ENCODE results near the gene WDR44. TPM values are rescaled to one million over a fixed set of nuclear protein-coding genes. Genes with fewer than 3 reads are reported as not detected.

Gene WDR44
- polyA plus RNA-seq, 6 donors from 2014 or later = 4.4 to 10.0 (median 6.5) TPM

- Mint-ChIP-seq H3K9me3 (no peaks in the 10 kb centered on the region), H3K36me3 (peaks cover 0 to 8% of the 10 kb centered on the region in 2 donors), H3K27ac (no peak overlapping the region), H3K4me1 (peaks cover 26 to 34% (median 31%) of the 10 kb centered on the region in 3 donors), H3K27me3 (no peaks in the 10 kb centered on the region), H3K4me3 (peak overlapping the region in 1 of 8 donors; percentile 96)
- no peak for DNase-seq
- ATAC-seq (ENCODE audit: low read depth in 2 of 2) = no peak
Measured at GRCh38 chrX:118349188-118349587, 3.3 kb downstream of the WDR44 start.

GRCh38 chrX:118350221-118350620 lies 4.3 kb downstream of the WDR44 start:
- peak overlapping the region in 3 of 8 donors; percentile 37 to 79 (median 39) for H3K4me3 Mint-ChIP-seq
- no peaks in the 10 kb centered on the region for H3K27me3 Mint-ChIP-seq
- ATAC-seq (ENCODE audit: low read depth in 2 of 2) (no peak), DNase-seq (no peak)
- peaks cover 27 to 38% (median 34%) of the 10 kb centered on the region in 3 donors for H3K4me1 Mint-ChIP-seq
- no peaks in the 10 kb centered on the region for H3K9me3 Mint-ChIP-seq
- peaks cover 0 to 8% of the 10 kb centered on the region in 2 donors for H3K36me3 Mint-ChIP-seq
- peak overlapping the region in 2 of 6 donors; percentile 15 to 17 for H3K27ac Mint-ChIP-seq

- H3K27ac Mint-ChIP-seq = peak overlapping the region in 1 of 6 donors; percentile 17
- peak; percentile 6 for DNase-seq
- peaks cover 26 to 39% (median 34%) of the 10 kb centered on the region in 3 donors for H3K4me1 Mint-ChIP-seq
- peak overlapping the region in 4 of 8 donors; percentile 12 to 79 (median 38) for H3K4me3 Mint-ChIP-seq
- peaks cover 0 to 8% of the 10 kb centered on the region in 2 donors for H3K36me3 Mint-ChIP-seq
- no peaks in the 10 kb centered on the region for H3K27me3 Mint-ChIP-seq
- no peak for ATAC-seq (ENCODE audit: low read depth in 2 of 2)
- no peaks in the 10 kb centered on the region for H3K9me3 Mint-ChIP-seq
Measured at GRCh38 chrX:118350706-118351105, 4.8 kb downstream of the WDR44 start.

- Mint-ChIP-seq H3K4me1 (peaks cover 25 to 33% (median 29%) of the 10 kb centered on the region in 3 donors), H3K27me3 (no peaks in the 10 kb centered on the region), H3K4me3 (no peak overlapping the region), H3K36me3 (no peaks in the 10 kb centered on the region), H3K27ac (peak overlapping the region in 2 of 6 donors; percentile 47 to 81), H3K9me3 (no peaks in the 10 kb centered on the region)
- no peak for DNase-seq
- ATAC-seq (ENCODE audit: low read depth in 2 of 2) = no peak
Measured at GRCh38 chrX:118352566-118352965, 6.7 kb downstream of the WDR44 start.

- Mint-ChIP-seq H3K4me1 (peaks cover 18 to 28% (median 22%) of the 10 kb centered on the region in 3 donors), H3K27ac (peak overlapping the region in 3 of 6 donors; percentile 30 to 81 (median 61)), H3K9me3 (no peaks in the 10 kb centered on the region), H3K36me3 (no peaks in the 10 kb centered on the region), H3K27me3 (no peaks in the 10 kb centered on the region), H3K4me3 (no peak overlapping the region)
- peak; percentile 67 to 79 for ATAC-seq (ENCODE audit: low read depth in 2 of 2)
- no peak for DNase-seq
Measured at GRCh38 chrX:118353081-118353850, 7.4 kb downstream of the WDR44 start.

- no peak for DNase-seq
- Mint-ChIP-seq H3K9me3 (no peaks in the 10 kb centered on the region), H3K27me3 (no peaks in the 10 kb centered on the region), H3K36me3 (no peaks in the 10 kb centered on the region), H3K4me3 (no peak overlapping the region), H3K4me1 (peaks cover 14 to 22% (median 17%) of the 10 kb centered on the region in 3 donors), H3K27ac (peak overlapping the region in 1 of 6 donors; percentile 77)
- ATAC-seq (ENCODE audit: low read depth in 2 of 2) = no peak
Measured at GRCh38 chrX:118355225-118355920, 9.5 kb downstream of the WDR44 start.

- H3K27me3 Mint-ChIP-seq = no peaks in the 10 kb centered on the region
- no peak overlapping the region for H3K27ac Mint-ChIP-seq
- no peak for ATAC-seq (ENCODE audit: low read depth in 2 of 2)
- H3K36me3 Mint-ChIP-seq = no peaks in the 10 kb centered on the region
- H3K9me3 Mint-ChIP-seq = no peaks in the 10 kb centered on the region
- H3K4me1 Mint-ChIP-seq = peaks cover 10 to 21% (median 12%) of the 10 kb centered on the region in 3 donors
- no peak for DNase-seq
- H3K4me3 Mint-ChIP-seq = no peak overlapping the region
Measured at GRCh38 chrX:118356154-118356701, 10.3 kb downstream of the WDR44 start.

GRCh38 chrX:118360429-118361125 lies 14.7 kb downstream of the WDR44 start:
- Mint-ChIP-seq H3K36me3 (no peaks in the 10 kb centered on the region), H3K27me3 (no peaks in the 10 kb centered on the region), H3K4me1 (peaks cover 0 to 8% (median 5%) of the 10 kb centered on the region in 3 donors), H3K27ac (no peak overlapping the region), H3K4me3 (no peak overlapping the region), H3K9me3 (no peaks in the 10 kb centered on the region)
- no peak for DNase-seq
- no peak for ATAC-seq (ENCODE audit: low read depth in 2 of 2)

- no peak for ATAC-seq (ENCODE audit: low read depth in 2 of 2)
Measured at GRCh38 chrX:118364261-118364660, 18.4 kb downstream of the WDR44 start.

GRCh38 chrX:118367338-118367737 lies 21.4 kb downstream of the WDR44 start:
- Mint-ChIP-seq H3K9me3 (no peaks in the 10 kb centered on the region), H3K4me1 (peaks cover 0 to 6% (median 0%) of the 10 kb centered on the region in 3 donors), H3K27me3 (no peaks in the 10 kb centered on the region), H3K4me3 (no peak overlapping the region), H3K36me3 (no peaks in the 10 kb centered on the region), H3K27ac (no peak overlapping the region)
- ATAC-seq (ENCODE audit: low read depth in 2 of 2) (no peak), DNase-seq (no peak)

More at GRCh38 chrX:118364261-118364660, 18.4 kb downstream of the WDR44 start:
- Mint-ChIP-seq H3K36me3 (no peaks in the 10 kb centered on the region), H3K27me3 (no peaks in the 10 kb centered on the region), H3K4me3 (no peak overlapping the region), H3K27ac (peak overlapping the region in 1 of 6 donors; percentile 1), H3K9me3 (no peaks in the 10 kb centered on the region), H3K4me1 (peaks cover 0 to 6% (median 3%) of the 10 kb centered on the region in 3 donors)
- no peak for DNase-seq

- DNase-seq = no peak
- H3K27ac Mint-ChIP-seq = no peak overlapping the region
- H3K4me1 Mint-ChIP-seq = peaks cover 0 to 6% (median 0%) of the 10 kb centered on the region in 3 donors
- no peaks in the 10 kb centered on the region for H3K36me3 Mint-ChIP-seq
- no peaks in the 10 kb centered on the region for H3K27me3 Mint-ChIP-seq
- H3K4me3 Mint-ChIP-seq = no peak overlapping the region
- no peak for ATAC-seq (ENCODE audit: low read depth in 2 of 2)
- peaks cover 0 to 2% (median 0%) of the 10 kb centered on the region in 7 donors for H3K9me3 Mint-ChIP-seq
Measured at GRCh38 chrX:118368398-118368797, 22.5 kb downstream of the WDR44 start.

- Mint-ChIP-seq H3K4me3 (no peak overlapping the region), H3K9me3 (peaks cover 0 to 2% (median 0%) of the 10 kb centered on the region in 7 donors), H3K4me1 (no peaks in the 10 kb centered on the region), H3K27ac (no peak overlapping the region), H3K36me3 (no peaks in the 10 kb centered on the region), H3K27me3 (no peaks in the 10 kb centered on the region)
- ATAC-seq (ENCODE audit: low read depth in 2 of 2) (no peak), DNase-seq (no peak)
Measured at GRCh38 chrX:118370921-118371624, 25.2 kb downstream of the WDR44 start.
